Colon (tissue), 2 donors: Measurements from ENCODE around the gene PRKCE.
"Not testable (repeated sequence)": the region's sequence is repeated elsewhere in the genome, so short reads cannot be mapped to it uniquely, and the experiment has no call there.

ENCODE experiments used
- FAIRE-seq: peaks from 2 replicates; lab custom pipeline; 2012; peaks lifted over from hg19 to GRCh38; lab: Jason Lieb, UNC
- donor health status: control.
- donor health status: control.

PRKCE gene

GRCh38 chr2:46200100-46200690 lies 548.7 kb downstream of the PRKCE start:
- FAIRE-seq = no peak

DNA sequence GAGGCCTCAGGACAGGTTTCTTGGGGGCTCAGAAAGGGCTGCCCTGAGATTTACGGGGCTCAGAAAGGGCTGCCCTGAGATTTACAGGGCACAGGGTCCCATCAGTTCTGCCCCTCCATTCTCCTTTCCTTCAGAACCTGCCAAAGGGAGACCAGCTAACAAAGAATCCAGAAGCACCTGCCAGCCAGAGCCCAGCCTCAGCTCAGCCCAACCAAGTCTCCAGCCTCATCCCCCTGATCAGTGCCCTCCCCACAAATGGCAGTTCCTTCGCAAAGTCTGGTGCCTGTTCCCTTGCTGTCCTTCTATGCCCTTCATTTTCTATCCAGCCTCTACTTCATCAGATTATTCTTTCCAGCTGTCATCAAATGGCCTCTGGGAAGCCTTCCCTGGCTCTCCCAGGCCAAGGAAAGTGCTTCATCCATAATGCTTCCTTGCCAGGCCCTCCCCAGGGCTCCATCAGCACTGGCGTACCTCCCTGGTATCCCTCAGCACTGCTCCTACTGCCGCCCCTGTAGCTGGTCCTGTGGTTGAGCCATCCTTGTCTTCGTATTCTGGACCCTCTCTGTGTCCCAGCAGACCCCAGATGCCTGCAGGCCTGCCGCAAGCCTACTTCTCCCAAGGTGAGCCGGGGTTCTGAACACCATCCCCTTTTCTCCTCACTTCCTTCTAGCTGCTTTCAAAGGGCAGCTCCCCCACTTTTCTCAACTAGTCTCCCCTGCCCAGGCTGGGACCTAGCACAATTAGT lies 549.6 kb downstream of the PRKCE start:
- FAIRE-seq = no peak

GRCh38 chr2:46202453-46202852 lies 551.0 kb downstream of the PRKCE start:
- no peak for FAIRE-seq

GRCh38 chr2:46202987-46203386 lies 551.5 kb downstream of the PRKCE start:
- no peak for FAIRE-seq

DNA sequence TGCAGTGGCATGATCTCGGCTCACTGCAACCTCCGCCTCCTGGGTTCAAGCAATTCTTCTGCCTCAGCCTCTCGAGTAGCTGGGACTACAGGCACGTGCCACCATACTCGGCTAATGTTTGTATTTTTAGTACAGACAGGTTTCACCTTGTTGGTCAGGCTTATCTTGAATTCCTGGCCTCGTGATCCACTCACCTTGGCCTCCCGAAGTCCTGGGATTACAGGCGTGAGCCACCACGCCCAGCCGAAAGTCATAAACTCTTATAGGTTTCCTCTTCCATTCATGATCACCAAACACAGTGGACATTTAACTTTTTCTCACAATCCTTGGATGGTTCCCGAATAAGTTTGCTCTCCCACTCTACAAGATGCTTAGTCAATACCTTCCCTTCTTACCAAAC lies 552.2 kb downstream of the PRKCE start:
- not testable (repeated sequence) for FAIRE-seq

- FAIRE-seq = no peak
Observed at GRCh38 chr2:46207591-46207990, 556.1 kb downstream of the PRKCE start.

GRCh38 chr2:46208766-46209165 lies 557.3 kb downstream of the PRKCE start:
- FAIRE-seq = no peak

DNA sequence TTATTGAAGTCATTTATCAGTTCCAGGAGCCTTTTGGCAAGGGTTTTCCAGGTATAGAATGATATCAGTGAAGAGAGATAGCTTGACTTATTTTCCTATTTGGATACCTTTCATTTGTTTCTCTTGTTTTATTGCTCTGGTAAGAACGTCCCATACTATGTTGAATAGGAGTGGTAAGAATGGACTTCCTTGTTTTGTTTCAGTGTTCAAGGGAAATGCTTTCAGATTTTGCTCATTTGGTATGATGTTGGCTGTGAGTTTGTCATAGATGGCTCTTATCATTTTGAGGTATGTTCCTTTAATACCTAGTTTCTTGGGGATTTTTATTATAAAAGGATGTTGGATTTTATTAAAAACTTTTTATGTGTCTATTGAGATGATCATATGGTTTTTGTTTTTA lies 558.6 kb downstream of the PRKCE start:
- no peak for FAIRE-seq

DNA sequence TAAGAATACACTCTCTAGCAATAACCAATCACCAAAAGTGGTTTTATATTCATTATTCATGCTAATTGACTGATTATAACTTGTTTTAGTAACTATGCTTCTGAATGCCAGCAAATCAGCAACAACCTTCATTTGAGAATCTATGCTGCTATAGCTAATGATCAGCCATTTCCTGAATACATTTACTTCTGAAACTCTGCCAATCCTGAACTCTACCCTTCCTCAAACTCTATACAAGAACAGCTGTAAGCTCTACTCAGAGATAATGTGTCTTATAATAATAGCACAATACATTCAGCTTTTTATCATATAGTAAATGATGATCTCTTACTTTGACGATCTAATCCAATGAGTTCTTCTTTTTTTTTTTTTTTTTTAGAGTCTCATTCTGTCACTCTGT lies 560.0 kb downstream of the PRKCE start:
- no peak for FAIRE-seq

DNA sequence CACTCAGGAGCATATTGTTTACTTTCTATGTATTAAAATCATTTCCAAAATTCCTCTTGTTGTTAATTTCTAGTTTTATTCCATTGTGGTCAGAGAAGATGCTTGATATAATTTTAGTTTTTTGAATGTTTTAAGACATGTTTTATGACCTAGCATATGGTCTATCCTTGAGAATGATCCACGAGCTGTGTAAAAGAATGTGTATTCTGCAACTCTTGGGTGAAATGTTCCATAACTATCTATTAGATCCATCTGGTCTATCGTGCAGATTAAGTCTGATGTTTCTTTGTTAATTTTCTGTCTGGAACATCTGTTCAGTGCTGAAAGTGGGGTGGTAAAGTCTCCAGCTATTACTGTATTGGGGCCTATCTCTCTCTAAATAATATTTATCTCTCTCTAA lies 562.4 kb downstream of the PRKCE start:
- FAIRE-seq = no peak

GRCh38 chr2:46216213-46216612 lies 564.7 kb downstream of the PRKCE start:
- FAIRE-seq = no peak

- not testable (repeated sequence) for FAIRE-seq
Observed at GRCh38 chr2:46223514-46223913, 572.0 kb downstream of the PRKCE start.

DNA sequence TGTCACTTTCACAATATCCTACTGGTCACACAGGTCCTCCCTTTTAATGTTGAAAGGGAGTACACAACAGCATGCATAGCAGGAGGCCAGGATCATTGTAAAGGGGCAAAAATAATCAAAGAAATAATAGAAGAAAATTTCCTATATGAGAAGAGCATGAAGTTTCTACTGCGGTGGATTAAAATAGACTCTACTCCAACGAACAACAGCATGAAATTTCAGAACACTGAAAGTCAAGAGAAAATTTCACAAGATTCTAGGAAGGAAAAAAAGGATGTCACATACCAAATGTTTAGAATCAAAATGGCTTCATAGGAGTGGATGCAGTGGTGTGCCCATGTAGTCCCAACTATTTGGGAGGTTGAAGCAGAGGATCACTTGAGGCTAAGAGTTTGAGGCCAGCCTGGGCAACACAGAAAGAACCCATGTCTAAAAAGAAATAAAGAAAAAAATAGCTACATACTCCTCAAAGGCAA lies 573.7 kb downstream of the PRKCE start:
- FAIRE-seq = no peak

DNA sequence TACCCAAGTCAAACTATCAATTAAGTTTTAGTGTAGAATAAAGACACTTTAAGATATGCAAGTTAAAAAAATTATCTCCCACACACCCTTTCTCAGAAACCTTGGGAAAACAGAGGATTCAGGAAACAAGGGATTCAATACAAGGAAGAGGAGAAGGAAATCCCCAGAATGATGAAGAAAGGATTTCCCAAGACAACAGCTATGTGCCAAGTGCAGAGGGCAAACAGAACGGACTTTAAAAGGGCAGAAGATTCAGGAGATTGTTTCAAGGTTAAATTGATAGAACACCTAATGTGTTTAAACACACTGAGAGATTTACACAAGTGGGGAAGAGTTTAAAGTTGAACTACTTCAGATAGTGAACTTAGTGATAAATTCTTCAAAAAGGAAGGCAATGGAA lies 574.3 kb downstream of the PRKCE start:
- FAIRE-seq = no peak

- no peak for FAIRE-seq
Observed at GRCh38 chr2:46226620-46227019, 575.1 kb downstream of the PRKCE start.

DNA sequence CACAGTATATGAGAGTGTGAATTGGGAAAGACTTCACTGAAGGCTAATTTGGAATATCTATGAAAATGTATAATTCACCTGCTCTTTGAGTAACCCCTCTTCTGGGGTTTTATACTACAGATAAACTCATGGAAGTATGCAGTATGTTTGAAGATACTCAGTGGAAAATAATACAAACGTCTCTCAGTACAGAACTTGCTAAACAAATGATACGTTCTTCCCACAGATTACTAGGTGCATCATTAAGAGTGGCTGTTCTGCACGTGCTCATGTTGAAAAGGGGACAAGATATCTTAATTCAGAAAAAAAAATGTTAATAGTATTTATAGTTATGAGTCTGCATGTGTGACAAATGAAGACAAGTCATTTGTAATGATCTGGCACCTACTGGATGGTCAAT lies 575.5 kb downstream of the PRKCE start:
- FAIRE-seq = no peak

DNA sequence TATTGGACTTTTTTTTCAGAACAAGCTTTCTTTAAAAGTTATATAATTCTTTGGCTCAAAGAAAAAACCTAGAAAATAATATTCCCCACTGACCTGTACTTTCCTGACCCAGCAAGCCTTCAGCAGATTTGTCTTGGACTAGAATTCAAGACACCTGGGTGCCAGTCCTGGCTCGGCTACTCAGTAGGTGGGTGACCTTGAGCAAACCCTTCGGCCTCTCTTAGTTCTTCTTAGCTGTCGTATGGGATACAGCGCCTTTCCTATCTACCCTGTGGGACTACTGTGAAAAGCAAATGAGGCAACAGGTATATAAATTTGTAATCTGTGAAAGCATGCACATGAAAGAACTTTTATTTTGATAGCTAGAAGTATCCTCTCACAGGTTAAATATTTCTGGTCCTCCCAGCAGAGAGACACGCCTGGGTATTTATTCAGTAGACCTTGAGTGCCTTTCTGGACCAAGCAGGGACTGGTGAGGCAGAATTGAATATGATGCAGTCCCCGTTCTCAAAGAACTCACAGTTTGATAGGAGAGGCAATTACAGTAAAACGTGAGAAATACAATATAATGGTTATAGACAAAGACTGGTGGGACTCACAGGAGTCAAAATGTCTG lies 576.3 kb downstream of the PRKCE start:
- no peak for FAIRE-seq

GRCh38 chr2:46229134-46230063 lies 577.9 kb downstream of the PRKCE start:
- no peak for FAIRE-seq

GRCh38 chr2:46230115-46230571 lies 578.7 kb downstream of the PRKCE start:
- FAIRE-seq = no peak

GRCh38 chr2:46230677-46231425 lies 579.4 kb downstream of the PRKCE start:
- FAIRE-seq = no peak

- FAIRE-seq = no peak
Observed at GRCh38 chr2:46231721-46232120, 580.2 kb downstream of the PRKCE start.

- no peak for FAIRE-seq
Observed at GRCh38 chr2:46232860-46233259, 581.4 kb downstream of the PRKCE start.
